22Rv1 (cell line): ENCODE results near the gene DENND1B.

Experiments used
- CTCF ChIP-seq: fragments of 450-650 bp; IDR thresholded peaks from 2 replicates; pipeline ENCODE4 v1.5.1; 2017; ENCODE audit warnings: mild to moderate bottlenecking
- ZFX ChIP-seq: fragments of 450-650 bp; IDR thresholded peaks from 2 replicates; pipeline ENCODE4 v1.6.1; 2017; ENCODE audit warnings: antibody characterized with exemption, borderline replicate concordance

- TF ChIP-seq CTCF (no peak), ZFX (no peak)
Observed at GRCh38 chr1:197671140-197671539, 104.1 kb downstream of the DENND1B start.
